Measurements from ENCODE around the gene HIP1R.
"Not testable (repeated sequence)": the region's sequence is repeated elsewhere in the genome, so short reads cannot be mapped to it uniquely, and the experiment has no call there.

HIP1R gene

GRCh38 chr12:122834921-122835749 is at the start of gene HIP1R:
Gene HIP1R, plus strand, starts transcription at chr12:122835457. Its CDS starts 94 bp downstream, at chr12:122835551.
- H3K27me3 ChIP-seq (ENCODE audit: control insufficient read depth in 5 of 5, insufficient read depth in 4 of 5, low read length in 5 of 5) = no peaks in the 10 kb centered on the region
- peaks cover 0 to 4% (median 0%) of the 10 kb centered on the region in 5 donors for H3K9me3 ChIP-seq (ENCODE audit: control insufficient read depth in 5 of 5, low read length in 5 of 5)
- no peaks in the 10 kb centered on the region for H3K36me3 ChIP-seq (ENCODE audit: control insufficient read depth in 5 of 5, insufficient read depth in 5 of 5, low read length in 5 of 5)
- peak within 1 kb of the TSS; percentile 67 to 83 (median 70) for H3K4me3 ChIP-seq (ENCODE audit: low read depth in 1 of 5, low read length in 5 of 5)
- peak within 1 kb of the TSS; percentile 46 for H3K27ac ChIP-seq (ENCODE audit: low read depth, low read length)
- peak within 1 kb of the TSS; percentile 28 to 73 (median 64) for H3K9ac ChIP-seq (ENCODE audit: low read length in 5 of 5)
- H3K4me1 ChIP-seq (ENCODE audit: control insufficient read depth in 5 of 5, insufficient read depth in 5 of 5, low read length in 5 of 5) = peaks cover 0 to 40% (median 21%) of the 10 kb centered on the region in 5 donors

- no peaks in the 10 kb centered on the region for H3K27me3 ChIP-seq (ENCODE audit: control insufficient read depth in 5 of 5, insufficient read depth in 4 of 5, low read length in 5 of 5)
- H3K9me3 ChIP-seq (ENCODE audit: control insufficient read depth in 5 of 5, low read length in 5 of 5) = no peaks in the 10 kb centered on the region
- no peak overlapping the region for H3K4me3 ChIP-seq (ENCODE audit: low read depth in 1 of 5, low read length in 5 of 5)
- H3K4me1 ChIP-seq (ENCODE audit: control insufficient read depth in 5 of 5, insufficient read depth in 5 of 5, low read length in 5 of 5) = no peaks in the 10 kb centered on the region
- no peak overlapping the region for H3K27ac ChIP-seq (ENCODE audit: low read depth, low read length)
- no peaks in the 10 kb centered on the region for H3K36me3 ChIP-seq (ENCODE audit: control insufficient read depth in 5 of 5, insufficient read depth in 5 of 5, low read length in 5 of 5)
- no peak overlapping the region for H3K9ac ChIP-seq (ENCODE audit: low read length in 5 of 5)
Observed at GRCh38 chr12:122785503-122785902, 49.8 kb upstream of the HIP1R start.

DNA sequence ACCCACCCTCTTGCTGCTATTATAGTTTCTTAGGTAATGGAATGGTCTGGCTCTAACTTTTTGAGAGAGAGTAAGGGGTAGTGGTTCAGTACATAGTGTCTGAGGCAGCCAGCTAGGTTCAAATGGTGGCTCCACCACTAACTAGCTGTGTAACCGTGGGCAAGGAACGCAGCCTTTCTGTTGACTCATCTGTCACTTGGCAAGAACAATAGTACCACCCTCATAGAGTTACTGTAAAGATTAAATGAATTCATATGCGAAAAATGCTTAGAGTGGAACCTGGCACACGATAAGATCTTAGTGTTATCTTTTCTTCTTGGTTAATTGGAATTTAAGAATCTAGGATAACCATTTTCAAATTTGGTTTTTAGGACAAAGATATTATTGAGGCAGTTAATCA is 46.9 kb upstream of the HIP1R start:
- Histone ChIP-seq H3K4me3 (ENCODE audit: low read depth in 1 of 5, low read length in 5 of 5) (no peak overlapping the region), H3K4me1 (ENCODE audit: control insufficient read depth in 5 of 5, insufficient read depth in 5 of 5, low read length in 5 of 5) (no peaks in the 10 kb centered on the region), H3K9me3 (ENCODE audit: control insufficient read depth in 5 of 5, low read length in 5 of 5) (no peaks in the 10 kb centered on the region), H3K27ac (ENCODE audit: low read depth, low read length) (no peak overlapping the region), H3K9ac (ENCODE audit: low read length in 5 of 5) (no peak overlapping the region), H3K36me3 (ENCODE audit: control insufficient read depth in 5 of 5, insufficient read depth in 5 of 5, low read length in 5 of 5) (no peaks in the 10 kb centered on the region), H3K27me3 (ENCODE audit: control insufficient read depth in 5 of 5, insufficient read depth in 4 of 5, low read length in 5 of 5) (no peaks in the 10 kb centered on the region)

DNA sequence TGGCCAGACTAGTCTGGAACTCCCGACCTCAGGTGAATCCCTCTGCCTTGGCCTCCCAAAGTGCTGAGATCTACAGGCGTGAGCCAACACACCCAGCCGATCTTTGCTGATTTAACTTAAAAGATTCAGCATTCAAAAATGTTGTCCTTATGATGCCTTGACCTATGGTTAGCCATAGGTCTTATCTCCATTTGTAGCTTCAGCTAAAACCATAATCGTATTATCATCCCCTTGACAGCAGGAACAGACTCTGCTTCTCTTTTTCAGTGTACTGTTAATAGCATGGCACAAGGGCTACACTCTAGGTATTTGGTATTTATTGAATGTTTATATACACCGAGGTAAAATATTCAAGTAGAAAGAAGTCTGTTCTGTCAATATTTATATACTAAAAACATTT is 45.6 kb upstream of the HIP1R start:
- H3K9me3 ChIP-seq (ENCODE audit: control insufficient read depth in 5 of 5, low read length in 5 of 5) = no peaks in the 10 kb centered on the region
- H3K27me3 ChIP-seq (ENCODE audit: control insufficient read depth in 5 of 5, insufficient read depth in 4 of 5, low read length in 5 of 5) = no peaks in the 10 kb centered on the region
- peaks cover 0 to 3% (median 3%) of the 10 kb centered on the region in 5 donors for H3K4me1 ChIP-seq (ENCODE audit: control insufficient read depth in 5 of 5, insufficient read depth in 5 of 5, low read length in 5 of 5)
- no peak overlapping the region for H3K4me3 ChIP-seq (ENCODE audit: low read depth in 1 of 5, low read length in 5 of 5)
- H3K36me3 ChIP-seq (ENCODE audit: control insufficient read depth in 5 of 5, insufficient read depth in 5 of 5, low read length in 5 of 5) = no peaks in the 10 kb centered on the region
- H3K27ac ChIP-seq (ENCODE audit: low read depth, low read length) = no peak overlapping the region
- no peak overlapping the region for H3K9ac ChIP-seq (ENCODE audit: low read length in 5 of 5)

DNA sequence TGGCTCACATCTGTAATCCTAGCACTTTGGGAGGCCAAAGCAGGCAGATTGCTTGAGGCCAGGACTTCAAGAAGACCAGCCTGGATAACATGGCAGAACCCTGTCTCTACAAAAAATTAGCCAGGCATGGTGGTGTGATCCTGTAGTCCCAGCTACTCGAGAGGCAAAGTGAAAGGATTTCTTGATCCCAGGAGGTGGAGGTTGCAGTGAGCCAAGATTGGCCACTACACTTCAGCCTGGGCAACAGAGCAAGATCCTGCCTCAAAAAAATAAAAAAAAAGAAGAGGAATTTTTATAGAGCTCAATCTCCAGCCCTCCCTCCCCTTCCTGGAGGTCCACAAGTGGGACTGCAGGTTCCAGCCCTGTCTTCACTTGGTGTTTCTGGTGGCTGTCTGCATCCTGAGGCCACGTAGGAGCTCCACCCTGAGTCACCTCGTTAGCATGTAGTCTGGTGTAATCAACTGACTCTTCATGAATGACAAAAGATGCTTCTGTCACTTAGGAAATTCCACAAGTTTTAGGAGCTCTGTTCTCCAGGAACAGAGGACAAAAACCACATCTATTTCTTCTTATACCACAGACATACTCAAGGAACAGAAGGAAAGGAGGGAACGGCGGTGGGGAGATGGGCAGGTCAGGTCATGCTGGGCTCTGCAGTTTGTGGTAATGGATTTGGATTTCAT is 44.7 kb upstream of the HIP1R start:
- no peak overlapping the region for H3K4me3 ChIP-seq (ENCODE audit: low read depth in 1 of 5, low read length in 5 of 5)
- peaks cover 0 to 3% (median 3%) of the 10 kb centered on the region in 5 donors for H3K4me1 ChIP-seq (ENCODE audit: control insufficient read depth in 5 of 5, insufficient read depth in 5 of 5, low read length in 5 of 5)
- no peaks in the 10 kb centered on the region for H3K27me3 ChIP-seq (ENCODE audit: control insufficient read depth in 5 of 5, insufficient read depth in 4 of 5, low read length in 5 of 5)
- H3K36me3 ChIP-seq (ENCODE audit: control insufficient read depth in 5 of 5, insufficient read depth in 5 of 5, low read length in 5 of 5) = no peaks in the 10 kb centered on the region
- no peaks in the 10 kb centered on the region for H3K9me3 ChIP-seq (ENCODE audit: control insufficient read depth in 5 of 5, low read length in 5 of 5)
- H3K9ac ChIP-seq (ENCODE audit: low read length in 5 of 5) = no peak overlapping the region
- no peak overlapping the region for H3K27ac ChIP-seq (ENCODE audit: low read depth, low read length)

- Histone ChIP-seq H3K36me3 (ENCODE audit: control insufficient read depth in 5 of 5, insufficient read depth in 5 of 5, low read length in 5 of 5) (no peaks in the 10 kb centered on the region), H3K9me3 (ENCODE audit: control insufficient read depth in 5 of 5, low read length in 5 of 5) (no peaks in the 10 kb centered on the region), H3K27ac (ENCODE audit: low read depth, low read length) (no peak overlapping the region), H3K4me3 (ENCODE audit: low read depth in 1 of 5, low read length in 5 of 5) (peak overlapping the region in 1 of 5 donors; percentile 22), H3K9ac (ENCODE audit: low read length in 5 of 5) (peak overlapping the region in 1 of 5 donors; percentile 11), H3K4me1 (ENCODE audit: control insufficient read depth in 5 of 5, insufficient read depth in 5 of 5, low read length in 5 of 5) (peaks cover 0 to 3% (median 3%) of the 10 kb centered on the region in 5 donors), H3K27me3 (ENCODE audit: control insufficient read depth in 5 of 5, insufficient read depth in 4 of 5, low read length in 5 of 5) (no peaks in the 10 kb centered on the region)
Observed at GRCh38 chr12:122793685-122794106, 41.6 kb upstream of the HIP1R start.

GRCh38 chr12:122795807-122796206 is 39.5 kb upstream of the HIP1R start:
- Histone ChIP-seq H3K36me3 (ENCODE audit: control insufficient read depth in 5 of 5, insufficient read depth in 5 of 5, low read length in 5 of 5) (no peaks in the 10 kb centered on the region), H3K27me3 (ENCODE audit: control insufficient read depth in 5 of 5, insufficient read depth in 4 of 5, low read length in 5 of 5) (no peaks in the 10 kb centered on the region), H3K9me3 (ENCODE audit: control insufficient read depth in 5 of 5, low read length in 5 of 5) (no peaks in the 10 kb centered on the region), H3K27ac (ENCODE audit: low read depth, low read length) (no peak overlapping the region), H3K9ac (ENCODE audit: low read length in 5 of 5) (no peak overlapping the region), H3K4me3 (ENCODE audit: low read depth in 1 of 5, low read length in 5 of 5) (no peak overlapping the region), H3K4me1 (ENCODE audit: control insufficient read depth in 5 of 5, insufficient read depth in 5 of 5, low read length in 5 of 5) (peaks cover 0 to 3% (median 3%) of the 10 kb centered on the region in 5 donors)

DNA sequence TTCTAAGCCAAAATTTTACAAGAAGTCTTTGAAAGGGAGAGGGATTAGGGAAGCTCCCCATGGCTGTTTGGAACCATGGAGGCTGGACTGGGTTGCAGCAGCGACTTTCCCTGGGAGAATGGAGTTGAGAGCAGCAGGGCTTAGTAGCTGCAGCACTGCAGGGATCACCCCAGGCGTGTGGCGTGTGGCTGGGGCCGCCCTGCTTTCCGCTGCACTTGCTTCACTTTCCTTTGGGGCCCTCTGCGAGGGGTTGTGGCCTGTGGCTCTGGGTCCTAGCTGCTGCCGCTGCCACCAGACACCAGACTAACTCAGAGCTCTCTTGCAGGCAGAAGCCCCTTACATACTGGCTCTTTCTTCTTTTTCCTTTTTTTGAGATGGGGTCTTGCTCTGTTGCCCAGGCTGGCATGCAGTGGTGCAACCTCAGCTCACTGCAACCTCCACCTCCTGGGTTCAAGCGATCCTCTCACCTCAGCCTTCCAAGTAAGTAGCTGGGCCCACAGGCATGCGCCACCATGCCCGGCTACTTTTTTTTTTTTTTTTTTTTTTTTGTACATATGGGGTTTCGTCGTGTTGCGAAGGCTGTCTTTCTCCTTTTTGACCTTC is 35.5 kb upstream of the HIP1R start:
- no peaks in the 10 kb centered on the region for H3K27me3 ChIP-seq (ENCODE audit: control insufficient read depth in 5 of 5, insufficient read depth in 4 of 5, low read length in 5 of 5)
- H3K4me1 ChIP-seq (ENCODE audit: control insufficient read depth in 5 of 5, insufficient read depth in 5 of 5, low read length in 5 of 5) = no peaks in the 10 kb centered on the region
- no peak overlapping the region for H3K9ac ChIP-seq (ENCODE audit: low read length in 5 of 5)
- no peak overlapping the region for H3K27ac ChIP-seq (ENCODE audit: low read depth, low read length)
- H3K36me3 ChIP-seq (ENCODE audit: control insufficient read depth in 5 of 5, insufficient read depth in 5 of 5, low read length in 5 of 5) = no peaks in the 10 kb centered on the region
- H3K4me3 ChIP-seq (ENCODE audit: low read depth in 1 of 5, low read length in 5 of 5) = no peak overlapping the region
- no peaks in the 10 kb centered on the region for H3K9me3 ChIP-seq (ENCODE audit: control insufficient read depth in 5 of 5, low read length in 5 of 5)

DNA sequence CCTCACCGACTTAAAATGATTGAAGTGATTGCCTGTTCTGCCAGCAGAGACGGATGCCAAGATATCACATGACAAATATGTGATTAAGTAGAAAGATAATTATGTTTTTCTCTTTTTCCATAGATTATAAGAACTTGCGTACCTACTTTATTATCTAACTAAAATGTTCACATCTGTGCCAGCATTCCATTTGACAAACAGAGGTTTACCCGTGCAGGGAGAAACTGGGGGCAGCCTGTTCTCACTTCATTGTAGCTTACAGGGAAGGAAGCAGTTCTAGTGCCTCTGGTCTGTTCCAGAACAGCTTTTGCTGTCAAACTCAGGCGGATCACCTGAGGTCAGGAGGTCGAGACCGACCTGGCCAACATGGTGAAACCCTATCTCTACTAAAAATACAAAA is 31.3 kb upstream of the HIP1R start:
- H3K4me1 ChIP-seq (ENCODE audit: control insufficient read depth in 5 of 5, insufficient read depth in 5 of 5, low read length in 5 of 5) = no peaks in the 10 kb centered on the region
- H3K27me3 ChIP-seq (ENCODE audit: control insufficient read depth in 5 of 5, insufficient read depth in 4 of 5, low read length in 5 of 5) = no peaks in the 10 kb centered on the region
- H3K27ac ChIP-seq (ENCODE audit: low read depth, low read length) = no peak overlapping the region
- no peaks in the 10 kb centered on the region for H3K36me3 ChIP-seq (ENCODE audit: control insufficient read depth in 5 of 5, insufficient read depth in 5 of 5, low read length in 5 of 5)
- no peak overlapping the region for H3K9ac ChIP-seq (ENCODE audit: low read length in 5 of 5)
- H3K9me3 ChIP-seq (ENCODE audit: control insufficient read depth in 5 of 5, low read length in 5 of 5) = no peaks in the 10 kb centered on the region
- no peak overlapping the region for H3K4me3 ChIP-seq (ENCODE audit: low read depth in 1 of 5, low read length in 5 of 5)

DNA sequence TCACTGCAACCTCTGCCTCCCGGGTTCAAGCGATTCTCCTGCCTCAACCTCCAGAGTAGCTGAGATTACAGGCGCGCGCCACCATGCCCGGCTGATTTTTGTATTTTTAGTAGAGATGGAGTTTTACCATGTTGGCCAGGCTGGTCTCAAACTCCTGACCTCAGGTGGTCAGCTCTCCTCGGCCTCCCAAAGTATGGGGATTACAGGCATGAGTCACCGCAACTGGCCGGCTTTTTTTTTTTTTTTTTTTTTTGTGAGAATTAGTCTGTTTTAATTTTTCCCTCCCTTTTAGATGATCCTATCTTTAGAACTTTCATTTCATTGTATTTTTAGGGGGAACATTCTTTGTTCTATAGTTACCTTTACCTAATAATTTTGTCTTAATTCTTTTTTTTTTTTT is 30.3 kb upstream of the HIP1R start:
- H3K27ac ChIP-seq (ENCODE audit: low read depth, low read length); H3K9ac ChIP-seq (ENCODE audit: low read length in 5 of 5); H3K4me3 ChIP-seq (ENCODE audit: low read depth in 1 of 5, low read length in 5 of 5); H3K9me3 ChIP-seq (ENCODE audit: control insufficient read depth in 5 of 5, low read length in 5 of 5); H3K4me1 ChIP-seq (ENCODE audit: control insufficient read depth in 5 of 5, insufficient read depth in 5 of 5, low read length in 5 of 5); H3K27me3 ChIP-seq (ENCODE audit: control insufficient read depth in 5 of 5, insufficient read depth in 4 of 5, low read length in 5 of 5); H3K36me3 ChIP-seq (ENCODE audit: control insufficient read depth in 5 of 5, insufficient read depth in 5 of 5, low read length in 5 of 5): not testable (repeated sequence)
